ENCODE measurements around the gene HSPA8.

HSPA8 gene

DNA sequence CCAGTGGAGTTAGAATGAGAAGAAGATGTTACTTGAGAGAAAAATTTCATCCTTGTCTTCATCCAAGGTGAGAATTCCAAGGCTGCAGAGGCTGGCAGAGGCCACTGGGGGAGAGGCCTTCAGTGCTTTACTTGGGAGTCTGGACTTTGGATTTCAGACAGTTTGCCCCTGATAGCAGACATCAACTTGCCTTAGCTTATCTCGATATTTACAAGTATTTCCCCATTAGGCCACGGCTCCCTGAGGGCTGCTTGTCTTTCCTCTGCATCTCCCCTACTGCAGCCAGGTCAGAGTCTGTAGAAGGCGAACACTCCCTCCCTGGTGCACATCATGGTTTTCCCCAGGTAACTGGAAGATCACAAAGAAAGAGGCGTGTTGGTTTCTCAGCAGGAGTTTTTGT is 50.4 kb downstream of the HSPA8 start:
- H3K9me3 ChIP-seq (replicated peaks; ENCODE audit: insufficient read depth, low read length): no peaks in the 10 kb centered on the region
- no peak overlapping the region for H3K9ac ChIP-seq (ENCODE audit: low read length)
- H3K4me1 ChIP-seq (ENCODE audit: low read length): no peaks in the 10 kb centered on the region
- no peak overlapping the region for H3K4me3 ChIP-seq (ENCODE audit: low read length)
- no peaks in the 10 kb centered on the region for H3F3A ChIP-seq (ENCODE audit: insufficient read depth, low read length)
- H4K20me1 ChIP-seq (ENCODE audit: insufficient read depth, low read length): no peaks in the 10 kb centered on the region
- H2AFZ ChIP-seq (ENCODE audit: low read length): no peak overlapping the region
- H3K4me2 ChIP-seq (ENCODE audit: low read depth, low read length): no peak overlapping the region
- no peak overlapping the region for H3K27ac ChIP-seq (ENCODE audit: low read length)
- no peaks in the 10 kb centered on the region for H3K9me2 ChIP-seq (replicated peaks; ENCODE audit: insufficient read depth, low read length)
- TF ChIP-seq, protein P1, sequence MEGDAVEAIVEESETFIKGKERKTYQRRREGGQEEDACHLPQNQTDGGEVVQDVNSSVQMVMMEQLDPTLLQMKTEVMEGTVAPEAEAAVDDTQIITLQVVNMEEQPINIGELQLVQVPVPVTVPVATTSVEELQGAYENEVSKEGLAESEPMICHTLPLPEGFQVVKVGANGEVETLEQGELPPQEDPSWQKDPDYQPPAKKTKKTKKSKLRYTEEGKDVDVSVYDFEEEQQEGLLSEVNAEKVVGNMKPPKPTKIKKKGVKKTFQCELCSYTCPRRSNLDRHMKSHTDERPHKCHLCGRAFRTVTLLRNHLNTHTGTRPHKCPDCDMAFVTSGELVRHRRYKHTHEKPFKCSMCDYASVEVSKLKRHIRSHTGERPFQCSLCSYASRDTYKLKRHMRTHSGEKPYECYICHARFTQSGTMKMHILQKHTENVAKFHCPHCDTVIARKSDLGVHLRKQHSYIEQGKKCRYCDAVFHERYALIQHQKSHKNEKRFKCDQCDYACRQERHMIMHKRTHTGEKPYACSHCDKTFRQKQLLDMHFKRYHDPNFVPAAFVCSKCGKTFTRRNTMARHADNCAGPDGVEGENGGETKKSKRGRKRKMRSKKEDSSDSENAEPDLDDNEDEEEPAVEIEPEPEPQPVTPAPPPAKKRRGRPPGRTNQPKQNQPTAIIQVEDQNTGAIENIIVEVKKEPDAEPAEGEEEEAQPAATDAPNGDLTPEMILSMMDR (IDR thresholded peaks at IDR 0.05; ENCODE audit: low read length): no peak
- TF ChIP-seq EZH2 (optimal IDR thresholded peaks at IDR 0.05; ENCODE audit: low read depth, low read length) (no peak), EZH2phosphoT487 (IDR thresholded peaks at IDR 0.05; ENCODE audit: low read length) (no peak)
- H3K27me3 ChIP-seq (replicated peaks; ENCODE audit: insufficient read depth, low read length): no peaks in the 10 kb centered on the region
- no peaks in the 10 kb centered on the region for H3K36me3 ChIP-seq (replicated peaks; ENCODE audit: insufficient read depth, low read length)
- no peak for DNase-seq
- H3K79me2 ChIP-seq (ENCODE audit: low read length): no peaks in the 10 kb centered on the region

Data from MM.1S (cell line).